Measurements from ENCODE around the gene FAM3C.

DNA sequence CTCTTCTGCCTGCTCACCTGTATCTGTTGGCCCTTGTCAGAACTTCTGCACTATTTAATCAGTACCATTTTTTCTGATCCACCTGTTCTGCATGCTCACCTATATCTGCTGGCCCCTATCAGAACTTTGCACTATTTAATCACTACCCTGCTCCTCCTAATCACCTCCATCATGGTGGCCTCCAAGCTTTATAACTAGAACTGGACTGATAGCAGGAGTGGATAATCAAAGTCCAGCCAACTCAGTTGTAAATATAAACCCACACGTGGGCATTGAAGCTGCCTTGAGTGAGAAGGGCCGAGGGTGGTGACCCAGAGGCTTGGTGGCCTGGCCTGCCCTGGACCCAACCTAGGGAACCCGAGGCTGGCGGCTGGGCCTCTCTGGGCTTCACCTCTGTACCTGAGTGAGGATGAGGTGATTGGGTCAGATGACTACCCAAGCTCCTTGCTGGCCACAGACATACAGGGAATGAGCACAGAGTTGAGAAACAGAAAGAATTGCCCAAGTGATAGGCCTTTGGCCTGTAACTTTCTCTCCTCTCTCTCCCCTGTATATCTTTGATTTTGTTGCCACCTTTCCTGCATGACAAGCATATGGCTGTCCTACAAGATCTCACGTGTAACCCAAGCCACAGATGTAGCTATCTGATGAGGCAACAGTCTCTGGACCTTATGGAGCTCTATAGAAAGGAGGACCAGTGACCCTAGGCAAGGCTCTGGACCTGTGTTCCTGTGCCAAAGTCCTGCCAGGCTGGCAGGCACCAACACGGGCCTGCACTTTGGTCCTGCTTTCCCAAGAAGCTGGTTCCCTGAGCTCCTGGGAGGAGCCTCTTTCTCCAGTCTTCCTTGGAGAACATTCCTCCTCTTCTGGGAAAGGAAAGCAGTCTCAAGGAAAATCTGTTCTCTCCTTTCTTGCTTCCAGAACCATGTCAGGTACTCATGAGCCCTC lies 23.4 kb upstream of the FAM3C start:
- TF ChIP-seq CTCF (IDR thresholded peaks at IDR 0.05) (no peak), POLR2A (IDR thresholded peaks at IDR 0.05) (no peak)

All from heart left ventricle (tissue), 13 donors.